ENCODE measurements around the gene SET. TPM values are rescaled to one million over a fixed set of nuclear protein-coding genes. Genes with fewer than 3 reads are reported as not detected.

Gene SET
- total and polyA plus RNA-seq, 2 of the 13 experiments (the other 11 are each of a cell fraction or from before 2014, with no cell fraction given): 94.2 to 611 TPM

DNA sequence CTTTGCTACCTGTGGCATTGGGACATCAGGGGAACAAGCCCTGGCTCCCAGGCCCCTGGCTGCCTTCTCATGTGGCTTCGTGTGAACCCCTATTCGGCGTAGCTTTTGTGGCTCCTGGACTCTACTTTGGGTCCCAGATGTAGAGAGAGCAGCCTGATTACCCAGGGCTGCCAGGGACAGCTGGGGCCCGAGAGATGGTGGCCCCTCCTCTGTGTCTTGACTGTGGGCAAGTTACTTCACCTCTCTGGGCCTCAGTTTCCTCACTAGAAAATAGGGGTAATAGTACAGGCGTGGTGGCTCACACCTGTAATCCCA is 15.3 kb downstream of the SET start:
- no TSS peak for BruUV-seq (replicated peaks)
- H2AFZ ChIP-seq (ENCODE audit: low read length): no peak overlapping the region
- ChIA-PET CTCF (ENCODE audit: low intra/inter-chr PET ratio, low total read pairs) (no interaction called here), POLR2A (no interaction called here)
- no peaks in the 10 kb centered on the region for H3K9me3 ChIP-seq (ENCODE audit: low read length)
- ATAC-seq: no peak
- 0 out of 6 replicates have a peak overlapping the region, but pooled peaks of 1 of the 3 experiments have one; percentile 89 for H3K4me3 ChIP-seq (replicated peaks in 1 of 3; ENCODE audit: insufficient read depth in 1 of 3, low read depth in 2 of 3, low read length in 3 of 3)
- H3K9ac ChIP-seq (ENCODE audit: insufficient read depth, low read depth, low read length): no peak overlapping the region
- no peak for DNase-seq (ENCODE audit: low spot score)
- H3K27ac ChIP-seq (ENCODE audit: extremely low read length, insufficient read depth, low read length): no peak overlapping the region
- in situ Hi-C loops (cut with HindIII; ENCODE audit: extremely low pct_ligation_motif_present, low pct_unique_long_range_greater_than_20kb): no loop called here
- peaks cover 4 to 12% of the 10 kb centered on the region in 2 experiments; a peak in 4 of 5 replicates for H3K36me3 ChIP-seq (replicated peaks in 1 of 2; ENCODE audit: control insufficient read depth in 1 of 2, insufficient read depth in 2 of 2, low read length in 2 of 2)
- H3K4me1 ChIP-seq (ENCODE audit: insufficient read depth, low read length): peaks cover 9% of the 10 kb centered on the region
- intact Hi-C loops (cut with micrococcal nuclease; ENCODE audit: unreplicated experiment): loop anchor here (5.0 kb wide), 1 partner anchor 67 kb away; no protein-coding TSS in a partner anchor
- no peak for FAIRE-seq
- no peaks in the 10 kb centered on the region for H4K20me1 ChIP-seq (ENCODE audit: insufficient read depth, low read length)
- WGBS (ENCODE audit: low lambda C conversion rate): 96% methylated on average over 5 of the region's 5 CpGs
- peaks cover 8% of the 10 kb centered on the region for H3K79me2 ChIP-seq (ENCODE audit: insufficient read depth, low read length)
- 0 out of 2 replicates have a peak overlapping the region, but pooled peaks have one; percentile 92 for H3K4me2 ChIP-seq (ENCODE audit: low read depth, low read length)
- H3K27me3 ChIP-seq (ENCODE audit: control insufficient read depth in 1 of 2, insufficient read depth in 2 of 2, low read length in 2 of 2): no peaks in the 10 kb centered on the region
- TF ChIP-seq SRSF9 (IDR thresholded peaks at IDR 0.05; ENCODE audit: borderline replicate concordance, insufficient read depth, low read depth, low read length, poor library complexity, severe bottlenecking) (no peak), ZNF557 (CRISPR knock-in tag; IDR thresholded peaks at IDR 0.05) (no peak), CREB1 (IDR thresholded peaks at IDR 0.05) (no peak), CREB1 (CRISPR knock-in tag; IDR thresholded peaks at IDR 0.05) (no peak), HNRNPH1 (optimal IDR thresholded peaks at IDR 0.05; ENCODE audit: low read depth, low read length) (no peak), HMG20A (CRISPR knock-in tag; IDR thresholded peaks at IDR 0.05; ENCODE audit: borderline replicate concordance) (no peak), RBM22 (optimal IDR thresholded peaks at IDR 0.05; ENCODE audit: low read length) (no peak), TCF7L2 (IDR thresholded peaks at IDR 0.05; ENCODE audit: low read depth, low read length) (no peak), POLR2AphosphoS5 (IDR thresholded peaks at IDR 0.05; ENCODE audit: low read depth, low read length) (no peak), ZNF296 (CRISPR knock-in tag; conservative IDR thresholded peaks at IDR 0.05) (no peak), ZNF101 (CRISPR knock-in tag; IDR thresholded peaks at IDR 0.05; ENCODE audit: borderline replicate concordance, low read depth) (no peak), ZMYM2 (CRISPR knock-in tag; IDR thresholded peaks at IDR 0.05) (no peak), ZNF792 (CRISPR knock-in tag; IDR thresholded peaks at IDR 0.05) (no peak), ZNF264 (CRISPR knock-in tag; IDR thresholded peaks at IDR 0.05) (no peak), ZNF160 (CRISPR knock-in tag; IDR thresholded peaks at IDR 0.05) (no peak), ZC3H4 (CRISPR knock-in tag; IDR thresholded peaks at IDR 0.05; ENCODE audit: borderline replicate concordance) (no peak), SALL1 (CRISPR knock-in tag; IDR thresholded peaks at IDR 0.05) (no peak)
- TF ChIP-seq, protein P1, sequence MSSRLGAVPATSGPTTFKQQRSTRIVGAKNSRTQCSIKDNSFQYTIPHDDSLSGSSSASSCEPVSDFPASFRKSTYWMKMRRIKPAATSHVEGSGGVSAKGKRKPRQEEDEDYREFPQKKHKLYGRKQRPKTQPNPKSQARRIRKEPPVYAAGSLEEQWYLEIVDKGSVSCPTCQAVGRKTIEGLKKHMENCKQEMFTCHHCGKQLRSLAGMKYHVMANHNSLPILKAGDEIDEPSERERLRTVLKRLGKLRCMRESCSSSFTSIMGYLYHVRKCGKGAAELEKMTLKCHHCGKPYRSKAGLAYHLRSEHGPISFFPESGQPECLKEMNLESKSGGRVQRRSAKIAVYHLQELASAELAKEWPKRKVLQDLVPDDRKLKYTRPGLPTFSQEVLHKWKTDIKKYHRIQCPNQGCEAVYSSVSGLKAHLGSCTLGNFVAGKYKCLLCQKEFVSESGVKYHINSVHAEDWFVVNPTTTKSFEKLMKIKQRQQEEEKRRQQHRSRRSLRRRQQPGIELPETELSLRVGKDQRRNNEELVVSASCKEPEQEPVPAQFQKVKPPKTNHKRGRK (CRISPR knock-in tag; IDR thresholded peaks at IDR 0.05): no peak
- TF ChIP-seq, protein P2, sequence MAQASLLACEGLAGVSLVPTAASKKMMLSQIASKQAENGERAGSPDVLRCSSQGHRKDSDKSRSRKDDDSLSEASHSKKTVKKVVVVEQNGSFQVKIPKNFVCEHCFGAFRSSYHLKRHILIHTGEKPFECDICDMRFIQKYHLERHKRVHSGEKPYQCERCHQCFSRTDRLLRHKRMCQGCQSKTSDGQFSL (CRISPR knock-in tag; IDR thresholded peaks at IDR 0.05): no peak
- TF ChIP-seq, protein P3, sequence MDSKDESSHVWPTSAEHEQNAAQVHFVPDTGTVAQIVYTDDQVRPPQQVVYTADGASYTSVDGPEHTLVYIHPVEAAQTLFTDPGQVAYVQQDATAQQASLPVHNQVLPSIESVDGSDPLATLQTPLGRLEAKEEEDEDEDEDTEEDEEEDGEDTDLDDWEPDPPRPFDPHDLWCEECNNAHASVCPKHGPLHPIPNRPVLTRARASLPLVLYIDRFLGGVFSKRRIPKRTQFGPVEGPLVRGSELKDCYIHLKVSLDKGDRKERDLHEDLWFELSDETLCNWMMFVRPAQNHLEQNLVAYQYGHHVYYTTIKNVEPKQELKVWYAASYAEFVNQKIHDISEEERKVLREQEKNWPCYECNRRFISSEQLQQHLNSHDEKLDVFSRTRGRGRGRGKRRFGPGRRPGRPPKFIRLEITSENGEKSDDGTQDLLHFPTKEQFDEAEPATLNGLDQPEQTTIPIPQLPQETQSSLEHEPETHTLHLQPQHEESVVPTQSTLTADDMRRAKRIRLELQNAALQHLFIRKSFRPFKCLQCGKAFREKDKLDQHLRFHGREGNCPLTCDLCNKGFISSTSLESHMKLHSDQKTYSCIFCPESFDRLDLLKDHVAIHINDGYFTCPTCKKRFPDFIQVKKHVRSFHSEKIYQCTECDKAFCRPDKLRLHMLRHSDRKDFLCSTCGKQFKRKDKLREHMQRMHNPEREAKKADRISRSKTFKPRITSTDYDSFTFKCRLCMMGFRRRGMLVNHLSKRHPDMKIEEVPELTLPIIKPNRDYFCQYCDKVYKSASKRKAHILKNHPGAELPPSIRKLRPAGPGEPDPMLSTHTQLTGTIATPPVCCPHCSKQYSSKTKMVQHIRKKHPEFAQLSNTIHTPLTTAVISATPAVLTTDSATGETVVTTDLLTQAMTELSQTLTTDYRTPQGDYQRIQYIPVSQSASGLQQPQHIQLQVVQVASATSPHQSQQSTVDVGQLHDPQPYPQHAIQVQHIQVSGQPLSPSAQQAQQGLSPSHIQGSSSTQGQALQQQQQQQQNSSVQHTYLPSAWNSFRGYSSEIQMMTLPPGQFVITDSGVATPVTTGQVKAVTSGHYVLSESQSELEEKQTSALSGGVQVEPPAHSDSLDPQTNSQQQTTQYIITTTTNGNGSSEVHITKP (CRISPR knock-in tag; IDR thresholded peaks at IDR 0.05; ENCODE audit: low read depth): no peak
